Suprapubic skin (tissue), 3 donors: ENCODE data around the gene CCL26.

Source experiments
- CTCF ChIP-seq, 2 donors: fragments of 200-600 bp in 1 of 2; fragments of 450-650 bp in 1 of 2; sonication (generic) in 1 of 2; IDR thresholded peaks; one replicate each; pipeline ENCODE4 v1.5.1; 2016 to 2019; ENCODE audit warnings: antibody characterized with exemption in 2 of 2, mild to moderate bottlenecking in 1 of 2, moderate library complexity in 1 of 2
- EP300 ChIP-seq: sonication (generic); formaldehyde crosslinking; IDR thresholded peaks from one replicate; pipeline ENCODE4 v1.6.1; 2017; ENCODE audit warnings: antibody characterized with exemption

DNA sequence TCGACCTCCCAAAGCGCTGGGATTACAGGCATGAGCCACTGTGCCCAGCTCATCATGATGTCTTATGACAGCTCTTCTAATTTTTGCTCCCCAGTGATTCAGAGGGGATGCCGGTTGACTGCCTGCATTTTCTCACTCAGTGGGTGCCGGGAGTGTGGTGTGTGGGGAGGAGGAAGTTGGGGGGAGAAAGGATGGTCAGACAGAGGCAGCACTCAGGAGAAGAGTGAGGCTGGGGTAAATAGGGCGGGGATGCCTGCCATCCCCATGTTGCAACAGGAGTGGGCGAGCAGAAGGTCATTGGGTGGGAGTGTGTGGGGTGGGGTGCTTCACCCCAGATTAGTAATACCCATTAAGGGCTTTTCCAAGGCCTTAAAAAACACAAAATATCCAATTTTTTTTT, 45.1 kb upstream of the CCL26 start:
- TF ChIP-seq CTCF (IDR thresholded peaks at IDR 0.05) (no peak), EP300 (no peak)
